H1 (cell line): Measurements from ENCODE around the gene SENP1. TPM values are rescaled to one million over a fixed set of nuclear protein-coding genes. Genes with fewer than 3 reads are reported as not detected.

ENCODE experiments used
- CTCF ChIA-PET: fragments of 300-600 bp; sonication (Branson Sonifier 250); formaldehyde crosslinking; loops from one replicate; lab custom pipeline; 2021; ENCODE audit not compliant: partially characterized antibody; lab: Charles Lee
- POLR2A ChIA-PET: fragments of 300-600 bp; sonication (Branson Sonifier 250); formaldehyde crosslinking; loops from one replicate; lab custom pipeline; 2021; ENCODE audit warnings: inconsistent platforms; ENCODE audit not compliant: partially characterized antibody; lab: Charles Lee
- DNase-seq, 2 experiments: peaks; one replicate each; pipeline versions ENCODE4 v3.0.0 to v3.0.0-alpha.2; 2010 to 2022; ENCODE audit warnings: low spot score in 2 of 2, low read depth in 1 of 2, mixed read lengths in 1 of 2
- FAIRE-seq: peaks from 2 replicates; lab custom pipeline; 2011; peaks lifted over from hg19 to GRCh38; lab: Jason Lieb, UNC
- H2AFZ ChIP-seq: 2 replicates; pipeline ENCODE4 v1.8.1; 2012; ENCODE audit warnings: low read length, inconsistent platforms
- H2AK5ac ChIP-seq: 2 replicates; pipeline ENCODE4 v1.6.1; 2013; ENCODE audit warnings: low read depth, low read length
- H2BK120ac ChIP-seq: replicated peaks from 2 replicates; pipeline ENCODE3; 2013; ENCODE audit warnings: low read depth, low read length, inconsistent platforms
- H2BK12ac ChIP-seq: 2 replicates; pipeline ENCODE4 v1.6.1; 2013; ENCODE audit warnings: low read depth, low read length
- H2BK15ac ChIP-seq: 2 replicates; pipeline ENCODE4 v1.6.1; 2013; ENCODE audit warnings: low read length
- H2BK20ac ChIP-seq: 2 replicates; pipeline ENCODE4 v1.6.1; 2013; ENCODE audit warnings: low read length
- H2BK5ac ChIP-seq: 2 replicates; pipeline ENCODE4 v1.6.1; 2013; ENCODE audit warnings: low read depth, low read length
- H3K14ac ChIP-seq: 2 replicates; pipeline ENCODE4 v1.6.1; 2013; ENCODE audit warnings: inconsistent platforms; ENCODE audit not compliant: insufficient read length
- H3K18ac ChIP-seq: 2 replicates; pipeline ENCODE4 v1.6.1; 2013; ENCODE audit warnings: low read length; ENCODE audit errors: extremely low read depth
- H3K23ac ChIP-seq: 2 replicates; pipeline ENCODE4 v1.6.1; 2013; ENCODE audit warnings: inconsistent platforms; ENCODE audit not compliant: insufficient read length
- H3K23me2 ChIP-seq: 2 replicates; pipeline ENCODE4 v1.6.1; 2013; ENCODE audit warnings: low read depth, low read length
- H3K27ac ChIP-seq: 2 replicates; pipeline ENCODE4 v1.6.1; 2011; ENCODE audit warnings: low read depth, low read length, inconsistent platforms
- H3K27me3 ChIP-seq, 4 experiments: replicated peaks in 1 of 4; 1 replicate in 1 of 4; 2 replicates in 3 of 4; pipeline versions ENCODE4 v1.6.1 to v1.8.1; 2011 to 2013; ENCODE audit warnings: low read length in 3 of 4, mild to moderate bottlenecking in 3 of 4, inconsistent platforms in 2 of 4, mixed read lengths in 2 of 4, moderate library complexity in 1 of 4; ENCODE audit not compliant: control insufficient read depth in 3 of 4, insufficient read depth in 3 of 4; ENCODE audit errors: extremely low read depth in 1 of 4
- H3K36me3 ChIP-seq, 4 experiments: 2 replicates each; pipeline versions ENCODE4 v1.6.1 to v1.8.1; 2011 to 2013; ENCODE audit warnings: mild to moderate bottlenecking in 4 of 4, low read length in 3 of 4, moderate library complexity in 2 of 4, control low read depth in 1 of 4, inconsistent platforms in 1 of 4; ENCODE audit not compliant: insufficient read depth in 4 of 4, control insufficient read depth in 2 of 4
- H3K4ac ChIP-seq: replicated peaks from 2 replicates; pipeline ENCODE3; 2013; ENCODE audit warnings: low read length, low read depth, mixed read lengths, inconsistent platforms; ENCODE audit not compliant: insufficient read length
- H3K4me1 ChIP-seq, 4 experiments: replicated peaks in 1 of 4; 1 replicate in 1 of 4; 2 replicates in 3 of 4; pipeline versions ENCODE4 v1.6.1 to v1.8.1; 2011 to 2013; ENCODE audit warnings: low read length in 3 of 4, inconsistent platforms in 2 of 4, mixed read lengths in 1 of 4; ENCODE audit not compliant: insufficient read depth in 4 of 4, control insufficient read depth in 3 of 4
- H3K4me2 ChIP-seq, 2 experiments: 2 replicates each; pipeline versions ENCODE4 v1.6.1 to v1.8.1; 2011 to 2013; ENCODE audit warnings: low read depth in 2 of 2, low read length in 2 of 2, control low read depth in 1 of 2, inconsistent platforms in 1 of 2, mild to moderate bottlenecking in 1 of 2; ENCODE audit not compliant: insufficient read depth in 1 of 2
- H3K4me3 ChIP-seq, 4 experiments: fragments of 200-600, 300-600 bp in 1 of 4; sonication (generic), shearing (Covaris generic), sonication (Bioruptor Twin) in 1 of 4; 2 replicates each; pipeline versions ENCODE4 v1.5.1 to v1.8.1; 2011 to 2016; ENCODE audit warnings: low read length in 4 of 4, low read depth in 3 of 4, control low read depth in 2 of 4, inconsistent platforms in 2 of 4, mild to moderate bottlenecking in 2 of 4, mixed read lengths in 1 of 4, moderate library complexity in 1 of 4; ENCODE audit not compliant: insufficient read depth in 2 of 4; ENCODE audit errors: extremely low read depth in 1 of 4
- H3K56ac ChIP-seq: replicated peaks from 2 replicates; pipeline ENCODE3; 2013; ENCODE audit warnings: low read depth, mild to moderate bottlenecking, mixed read lengths, low read length, inconsistent platforms; ENCODE audit not compliant: insufficient read length
- H3K79me1 ChIP-seq: 2 replicates; pipeline ENCODE4 v1.6.1; 2013; ENCODE audit warnings: low read depth, low read length, control low read depth
- H3K79me2 ChIP-seq, 2 experiments: 2 replicates each; pipeline versions ENCODE4 v1.6.1 to v1.8.1; 2012 to 2013; ENCODE audit warnings: low read length in 2 of 2, mild to moderate bottlenecking in 2 of 2, inconsistent platforms in 1 of 2; ENCODE audit not compliant: insufficient read depth in 2 of 2, control insufficient read depth in 1 of 2
- H3K9ac ChIP-seq, 4 experiments: replicated peaks in 1 of 4; 1 replicate in 1 of 4; 2 replicates in 3 of 4; pipeline versions ENCODE4 v1.6.1 to v1.8.1; 2011 to 2013; ENCODE audit warnings: low read depth in 3 of 4, low read length in 3 of 4, control low read depth in 2 of 4, mild to moderate bottlenecking in 2 of 4, moderate library complexity in 2 of 4, inconsistent platforms in 1 of 4; ENCODE audit errors: extremely low read depth in 1 of 4
- H3K9me3 ChIP-seq, 2 experiments: 2 replicates each; pipeline versions ENCODE4 v1.6.1 to v1.8.1; 2012 to 2013; ENCODE audit warnings: mild to moderate bottlenecking in 2 of 2, moderate library complexity in 2 of 2, control low read depth in 1 of 2, inconsistent platforms in 1 of 2, low read depth in 1 of 2, low read length in 1 of 2, mixed read lengths in 1 of 2; ENCODE audit not compliant: insufficient read depth in 2 of 2
- H4K20me1 ChIP-seq, 2 experiments: replicated peaks in 1 of 2; 2 replicates each; pipeline versions ENCODE3 to v1.8.1; 2011 to 2013; ENCODE audit warnings: inconsistent platforms in 2 of 2, low read length in 2 of 2, mild to moderate bottlenecking in 1 of 2; ENCODE audit not compliant: insufficient read depth in 2 of 2, control insufficient read depth in 1 of 2
- H4K5ac ChIP-seq: 2 replicates; pipeline ENCODE4 v1.6.1; 2013; ENCODE audit warnings: low read length, low read depth, mixed read lengths, inconsistent platforms; ENCODE audit not compliant: insufficient read length
- H4K8ac ChIP-seq: 2 replicates; pipeline ENCODE4 v1.8.0; 2013; ENCODE audit warnings: mild to moderate bottlenecking, moderate library complexity, low read length, inconsistent platforms; ENCODE audit not compliant: insufficient read depth; ENCODE audit errors: extremely low read depth
- H4K91ac ChIP-seq: replicated peaks from 2 replicates; pipeline ENCODE3; 2013; ENCODE audit warnings: low read length, mixed read lengths, inconsistent platforms; ENCODE audit not compliant: insufficient read length
- CTCF ChIP-seq, 3 experiments: IDR thresholded peaks; 1 replicate in 2 of 3; 2 replicates in 1 of 3; pipeline versions ENCODE4 v1.5.1 to v1.6.1; 2011; ENCODE audit warnings: low read length in 3 of 3, mild to moderate bottlenecking in 3 of 3, inconsistent platforms in 2 of 3, low read depth in 1 of 3, moderate library complexity in 1 of 3; ENCODE audit not compliant: insufficient read depth in 1 of 3; ENCODE audit errors: control extremely low read depth in 1 of 3
- NANOG ChIP-seq: IDR thresholded peaks from 2 replicates; pipeline ENCODE4 v1.6.1; 2011; ENCODE audit warnings: low read length, low read depth, mild to moderate bottlenecking, inconsistent platforms; ENCODE audit not compliant: insufficient read depth, poor library complexity, severe bottlenecking
- RAD21 ChIP-seq, 2 experiments: IDR thresholded peaks in 1 of 2; conservative IDR thresholded peaks in 1 of 2; 2 replicates each; pipeline ENCODE4 v1.6.1; 2011; ENCODE audit warnings: low read depth in 2 of 2, low read length in 2 of 2, improper control_type of control experiment in 1 of 2, inconsistent platforms in 1 of 2, mild to moderate bottlenecking in 1 of 2, moderate library complexity in 1 of 2
- WGBS, 2 experiments: shearing (Covaris generic) in 1 of 2; methylation state at CpG; one replicate each; pipeline versions ENCODE4 v1.1.6 to v1.1.7; 2013 to 2015; ENCODE audit warnings: low lambda C conversion rate in 2 of 2, mixed read lengths in 2 of 2, inconsistent platforms in 1 of 2, low coverage in 1 of 2, missing lambda C conversion rate in 1 of 2; ENCODE audit not compliant: insufficient replicate concordance in 2 of 2, insufficient coverage in 1 of 2, insufficient read length in 1 of 2; ENCODE audit errors: extremely low coverage in 1 of 2, missing lambda C conversion rate in 1 of 2; 5-methylcytosine and 5-hydroxymethylcytosine counted together
- polyA plus RNA-seq, 7 experiments: library from polyadenylated mRNA; depleted of rRNA in 3 of 7; stranded (reverse) in 5 of 7; unstranded in 2 of 7; fragments of >200 nt in 5 of 7; fragments of 200-250 nt in 2 of 7; gene quantifications; 1 replicate in 5 of 7; 2 replicates in 1 of 7; 4 replicates in 1 of 7; pipeline versions ENCODE4 v1.2.1 to v1.2.3, GENCODE V29; 2011 to 2013; ENCODE audit warnings: missing spikeins in 2 of 7, mixed read lengths in 2 of 7
- total RNA-seq: library from RNA; stranded (reverse); fragmentation: NEBNext Ultra II Directional; extraction: Animal tissue kit (Norgen Biotek cat#: 25700); gene quantifications from 2 replicates; pipeline ENCODE4 v1.2.1, GENCODE V29; 2021

The SENP1 gene
- total and polyA plus RNA-seq, 2 of the 8 experiments (the other 6 are each of a cell fraction or from before 2014, with no cell fraction given) = 14.2 to 31.5 TPM

GRCh38 chr12:48008950-48009349, 96.9 kb downstream of the SENP1 start:
- no peaks in the 10 kb centered on the region for H3K9me3 ChIP-seq
- DNase-seq (no peak), FAIRE-seq (no peak)
- no peaks in the 10 kb centered on the region for H3K36me3 ChIP-seq
- H3K4ac ChIP-seq = no peak overlapping the region
- H3K4me3 ChIP-seq = no peak overlapping the region
- no peak overlapping the region for H2AFZ ChIP-seq
- H2BK120ac ChIP-seq = no peak overlapping the region
- H3K14ac ChIP-seq = no peak overlapping the region
- H3K23me2 ChIP-seq = peaks cover 11% of the 10 kb centered on the region
- H2AK5ac ChIP-seq = no peak overlapping the region
- no peak overlapping the region for H2BK15ac ChIP-seq
- no peak overlapping the region for H3K9ac ChIP-seq
- H4K20me1 ChIP-seq = peaks cover 0 to 7% of the 10 kb centered on the region in 2 experiments
- peaks cover 82 to 100% (median 96%) of the 10 kb centered on the region in 4 experiments for H3K27me3 ChIP-seq
- H2BK5ac ChIP-seq = no peak overlapping the region
- H3K79me2 ChIP-seq = no peaks in the 10 kb centered on the region
- H3K23ac ChIP-seq = no peak overlapping the region
- no peak overlapping the region for H3K27ac ChIP-seq
- 77% methylated on average over 4 of the region's 4 CpGs; no CpG with 5 or more reads in 1 of the 2 experiments for WGBS, 2 experiments
- H2BK20ac ChIP-seq = no peak overlapping the region
- POLR2A ChIA-PET = interaction anchor here (0.7 kb wide), 1 partner anchor 110 kb away, joined by 3 read pairs; no protein-coding TSS in a partner anchor
- no peak overlapping the region for H4K91ac ChIP-seq
- H3K79me1 ChIP-seq = no peaks in the 10 kb centered on the region
- H4K5ac ChIP-seq = no peak overlapping the region
- no peak overlapping the region for H3K4me2 ChIP-seq
- no peak overlapping the region for H3K18ac ChIP-seq
- peaks cover 0 to 14% (median 5%) of the 10 kb centered on the region in 4 experiments; a peak in 5 of 7 replicates for H3K4me1 ChIP-seq
- CTCF ChIA-PET = interaction anchor here (0.7 to 1.8 kb wide), 6 partner anchors 8 to 111 kb away, joined by 3 to 5 read pairs (median 3); no protein-coding TSS in a partner anchor
- H4K8ac ChIP-seq = no peak overlapping the region
- H2BK12ac ChIP-seq = no peak overlapping the region
- TF ChIP-seq RAD21 (IDR thresholded peaks at IDR 0.05 in 1 of 2, conservative IDR thresholded peaks at IDR 0.05 in 1 of 2; ENCODE audit: low read depth in 2 of 2, low read length in 2 of 2) = peak in 1 of 2 experiments; percentile 17; a peak in 1 of 4 replicates
- peak; percentile 10 to 25 (median 24); a peak in 3 of 4 replicates for TF ChIP-seq CTCF (IDR thresholded peaks at IDR 0.05; ENCODE audit: control extremely low read depth in 1 of 3, insufficient read depth in 1 of 3, low read depth in 1 of 3, low read length in 3 of 3)
- no peak for TF ChIP-seq NANOG
- H3K56ac ChIP-seq = no peak overlapping the region
